Measurements from ENCODE around the gene ARMC8. TPM values are rescaled to one million over a fixed set of nuclear protein-coding genes. Genes with fewer than 3 reads are reported as not detected.

Gene ARMC8
- total and polyA plus RNA-seq, 5 donors from 2014 or later, result 47.2 to 98.1 (median 54.7) TPM

- Histone ChIP-seq H3K9me3 (ENCODE audit: control insufficient read depth in 2 of 2, low read length in 2 of 2) (no peaks in the 10 kb centered on the region), H3K36me3 (ENCODE audit: control insufficient read depth, insufficient read depth, low read length) (peaks cover 26% of the 10 kb centered on the region), H3K4me1 (ENCODE audit: control insufficient read depth, insufficient read depth, low read length, poor library complexity, severe bottlenecking) (no peaks in the 10 kb centered on the region), H3K4me3 (ENCODE audit: low read depth, low read length) (no peak overlapping the region), H3K27ac (ENCODE audit: insufficient read depth, low read length, poor library complexity, severe bottlenecking) (no peak overlapping the region), H3K27me3 (ENCODE audit: control insufficient read depth, insufficient read depth, low read length) (no peaks in the 10 kb centered on the region)
- no peaks in the 10 kb centered on the region for H3K27me3 Mint-ChIP-seq
- H3K4me1 Mint-ChIP-seq, result peaks cover 0 to 10% (median 3%) of the 10 kb centered on the region in 4 donors
- ATAC-seq (ENCODE audit: low read depth in 2 of 2) (no peak), DNase-seq (no peak)
- H3K36me3 Mint-ChIP-seq, result peaks cover 40% of the 10 kb centered on the region
- H3K27ac Mint-ChIP-seq, result peak overlapping the region in 1 of 3 donors; percentile 70
- H3K9me3 Mint-ChIP-seq, result peaks cover 0 to 1% (median 0%) of the 10 kb centered on the region in 7 donors
- H3K4me3 Mint-ChIP-seq, result no peak overlapping the region
Observed at GRCh38 chr3:138265745-138266144, 78.6 kb downstream of the ARMC8 start.

GRCh38 chr3:138267083-138267482 lies 80.0 kb downstream of the ARMC8 start:
- no peak overlapping the region for H3K4me3 ChIP-seq (ENCODE audit: low read depth, low read length)
- no peak for DNase-seq
- no peak for ATAC-seq (ENCODE audit: low read depth in 2 of 2)
- Mint-ChIP-seq H3K27me3 (no peaks in the 10 kb centered on the region), H3K4me1 (peaks cover 0 to 4% (median 2%) of the 10 kb centered on the region in 4 donors), H3K27ac (no peak overlapping the region), H3K36me3 (peaks cover 48% of the 10 kb centered on the region), H3K9me3 (peaks cover 0 to 1% (median 0%) of the 10 kb centered on the region in 7 donors), H3K4me3 (no peak overlapping the region)
- peaks cover 29% of the 10 kb centered on the region for H3K36me3 ChIP-seq (ENCODE audit: control insufficient read depth, insufficient read depth, low read length)
- H3K27ac ChIP-seq (ENCODE audit: insufficient read depth, low read length, poor library complexity, severe bottlenecking), result no peak overlapping the region
- no peaks in the 10 kb centered on the region for H3K27me3 ChIP-seq (ENCODE audit: control insufficient read depth, insufficient read depth, low read length)
- H3K4me1 ChIP-seq (ENCODE audit: control insufficient read depth, insufficient read depth, low read length, poor library complexity, severe bottlenecking), result no peaks in the 10 kb centered on the region
- H3K9me3 ChIP-seq (ENCODE audit: control insufficient read depth in 2 of 2, low read length in 2 of 2), result no peaks in the 10 kb centered on the region

GRCh38 chr3:138270245-138270644 lies 83.1 kb downstream of the ARMC8 start:
- Mint-ChIP-seq H3K27me3 (no peaks in the 10 kb centered on the region), H3K36me3 (peaks cover 60% of the 10 kb centered on the region), H3K4me3 (no peak overlapping the region), H3K27ac (no peak overlapping the region), H3K4me1 (peaks cover 0 to 4% (median 2%) of the 10 kb centered on the region in 4 donors), H3K9me3 (peaks cover 0 to 1% (median 0%) of the 10 kb centered on the region in 7 donors)
- no peak overlapping the region for H3K4me3 ChIP-seq (ENCODE audit: low read depth, low read length)
- H3K4me1 ChIP-seq (ENCODE audit: control insufficient read depth, insufficient read depth, low read length, poor library complexity, severe bottlenecking), result no peaks in the 10 kb centered on the region
- no peak overlapping the region for H3K27ac ChIP-seq (ENCODE audit: insufficient read depth, low read length, poor library complexity, severe bottlenecking)
- H3K27me3 ChIP-seq (ENCODE audit: control insufficient read depth, insufficient read depth, low read length), result no peaks in the 10 kb centered on the region
- H3K36me3 ChIP-seq (ENCODE audit: control insufficient read depth, insufficient read depth, low read length), result peaks cover 48% of the 10 kb centered on the region
- ATAC-seq (ENCODE audit: low read depth in 2 of 2) (no peak), DNase-seq (no peak)
- H3K9me3 ChIP-seq (ENCODE audit: control insufficient read depth in 2 of 2, low read length in 2 of 2), result no peaks in the 10 kb centered on the region

- Histone ChIP-seq H3K27ac (ENCODE audit: insufficient read depth, low read length, poor library complexity, severe bottlenecking) (no peak overlapping the region), H3K4me3 (ENCODE audit: low read depth, low read length) (no peak overlapping the region), H3K27me3 (ENCODE audit: control insufficient read depth, insufficient read depth, low read length) (no peaks in the 10 kb centered on the region), H3K36me3 (ENCODE audit: control insufficient read depth, insufficient read depth, low read length) (peaks cover 55% of the 10 kb centered on the region), H3K4me1 (ENCODE audit: control insufficient read depth, insufficient read depth, low read length, poor library complexity, severe bottlenecking) (no peaks in the 10 kb centered on the region), H3K9me3 (ENCODE audit: control insufficient read depth in 2 of 2, low read length in 2 of 2) (no peaks in the 10 kb centered on the region)
- H3K36me3 Mint-ChIP-seq, result peaks cover 58% of the 10 kb centered on the region
- DNase-seq (no peak), ATAC-seq (ENCODE audit: low read depth in 2 of 2) (no peak)
- H3K4me1 Mint-ChIP-seq, result peaks cover 0 to 4% (median under 1%) of the 10 kb centered on the region in 4 donors
- H3K27ac Mint-ChIP-seq, result peak overlapping the region; percentile 11 to 48 (median 30)
- no peaks in the 10 kb centered on the region for H3K27me3 Mint-ChIP-seq
- H3K9me3 Mint-ChIP-seq, result no peaks in the 10 kb centered on the region
- H3K4me3 Mint-ChIP-seq, result no peak overlapping the region
Observed at GRCh38 chr3:138271189-138271794, 84.2 kb downstream of the ARMC8 start.

- Histone ChIP-seq H3K27me3 (ENCODE audit: control insufficient read depth, insufficient read depth, low read length) (no peaks in the 10 kb centered on the region), H3K4me1 (ENCODE audit: control insufficient read depth, insufficient read depth, low read length, poor library complexity, severe bottlenecking) (no peaks in the 10 kb centered on the region), H3K4me3 (ENCODE audit: low read depth, low read length) (no peak overlapping the region), H3K27ac (ENCODE audit: insufficient read depth, low read length, poor library complexity, severe bottlenecking) (no peak overlapping the region), H3K36me3 (ENCODE audit: control insufficient read depth, insufficient read depth, low read length) (peaks cover 31% of the 10 kb centered on the region), H3K9me3 (ENCODE audit: control insufficient read depth in 2 of 2, low read length in 2 of 2) (no peaks in the 10 kb centered on the region)
- Mint-ChIP-seq H3K9me3 (no peaks in the 10 kb centered on the region), H3K4me1 (peaks cover 0 to 2% (median 0%) of the 10 kb centered on the region in 4 donors), H3K36me3 (peaks cover 22% of the 10 kb centered on the region), H3K27me3 (no peaks in the 10 kb centered on the region), H3K4me3 (no peak overlapping the region), H3K27ac (no peak overlapping the region)
- DNase-seq, result no peak
- ATAC-seq (ENCODE audit: low read depth in 2 of 2), result no peak
Observed at GRCh38 chr3:138281561-138281960, 94.5 kb downstream of the ARMC8 start.

GRCh38 chr3:138282836-138283235 lies 95.7 kb downstream of the ARMC8 start:
- Histone ChIP-seq H3K9me3 (ENCODE audit: control insufficient read depth in 2 of 2, low read length in 2 of 2) (no peaks in the 10 kb centered on the region), H3K27me3 (ENCODE audit: control insufficient read depth, insufficient read depth, low read length) (no peaks in the 10 kb centered on the region), H3K36me3 (ENCODE audit: control insufficient read depth, insufficient read depth, low read length) (peaks cover 37% of the 10 kb centered on the region), H3K4me1 (ENCODE audit: control insufficient read depth, insufficient read depth, low read length, poor library complexity, severe bottlenecking) (no peaks in the 10 kb centered on the region), H3K4me3 (ENCODE audit: low read depth, low read length) (no peak overlapping the region), H3K27ac (ENCODE audit: insufficient read depth, low read length, poor library complexity, severe bottlenecking) (no peak overlapping the region)
- H3K4me3 Mint-ChIP-seq, result no peak overlapping the region
- ATAC-seq (ENCODE audit: low read depth in 2 of 2) (no peak), DNase-seq (no peak)
- peak overlapping the region in 1 of 3 donors; percentile 54 for H3K27ac Mint-ChIP-seq
- no peaks in the 10 kb centered on the region for H3K27me3 Mint-ChIP-seq
- no peaks in the 10 kb centered on the region for H3K9me3 Mint-ChIP-seq
- peaks cover 0 to 2% (median 0%) of the 10 kb centered on the region in 4 donors for H3K4me1 Mint-ChIP-seq
- H3K36me3 Mint-ChIP-seq, result peaks cover 16% of the 10 kb centered on the region

- H3K27ac Mint-ChIP-seq, result peak overlapping the region in 1 of 3 donors; percentile 18
Observed at GRCh38 chr3:138284079-138284478, 97.0 kb downstream of the ARMC8 start.

DNA sequence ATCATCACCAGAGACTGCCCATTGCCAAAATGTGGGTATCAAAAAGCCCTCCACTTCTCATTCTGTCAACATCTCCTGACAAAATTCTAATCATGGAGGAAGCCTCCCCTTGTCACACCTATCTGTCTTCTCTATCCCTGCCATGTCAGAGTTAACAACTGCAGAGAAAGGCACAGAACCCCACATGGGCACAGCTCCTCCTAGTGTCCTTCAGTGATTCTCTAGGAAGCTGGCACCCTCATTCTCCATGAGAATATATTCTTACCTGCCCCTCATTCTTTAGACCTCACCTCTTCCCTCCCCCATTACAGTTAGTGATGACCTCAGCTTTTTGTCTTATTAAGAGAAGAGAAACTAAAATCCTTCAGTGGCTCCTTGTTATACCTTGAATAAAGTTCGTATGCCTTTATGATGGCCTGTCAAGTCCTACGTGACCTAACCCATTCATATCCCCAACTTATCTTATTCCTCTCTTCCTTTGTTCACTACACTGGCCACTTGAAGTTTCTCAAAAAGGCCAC lies 97.9 kb downstream of the ARMC8 start:
- ATAC-seq (ENCODE audit: low read depth in 2 of 2), result no peak
- no peaks in the 10 kb centered on the region for H3K27me3 Mint-ChIP-seq
- Histone ChIP-seq H3K4me3 (ENCODE audit: low read depth, low read length) (no peak overlapping the region), H3K27ac (ENCODE audit: insufficient read depth, low read length, poor library complexity, severe bottlenecking) (no peak overlapping the region), H3K4me1 (ENCODE audit: control insufficient read depth, insufficient read depth, low read length, poor library complexity, severe bottlenecking) (no peaks in the 10 kb centered on the region), H3K27me3 (ENCODE audit: control insufficient read depth, insufficient read depth, low read length) (no peaks in the 10 kb centered on the region), H3K36me3 (ENCODE audit: control insufficient read depth, insufficient read depth, low read length) (peaks cover 50% of the 10 kb centered on the region), H3K9me3 (ENCODE audit: control insufficient read depth in 2 of 2, low read length in 2 of 2) (no peaks in the 10 kb centered on the region)
- DNase-seq, result no peak
- no peak overlapping the region for H3K4me3 Mint-ChIP-seq
- H3K9me3 Mint-ChIP-seq, result peaks cover 0 to 1% (median 0%) of the 10 kb centered on the region in 7 donors
- H3K36me3 Mint-ChIP-seq, result peaks cover 24% of the 10 kb centered on the region
- H3K27ac Mint-ChIP-seq, result no peak overlapping the region
- peaks cover 0 to 2% (median 0%) of the 10 kb centered on the region in 4 donors for H3K4me1 Mint-ChIP-seq

More at GRCh38 chr3:138284079-138284478, 97.0 kb downstream of the ARMC8 start:
- DNase-seq (no peak), ATAC-seq (ENCODE audit: low read depth in 2 of 2) (no peak)
- Histone ChIP-seq H3K4me3 (ENCODE audit: low read depth, low read length) (no peak overlapping the region), H3K4me1 (ENCODE audit: control insufficient read depth, insufficient read depth, low read length, poor library complexity, severe bottlenecking) (no peaks in the 10 kb centered on the region), H3K36me3 (ENCODE audit: control insufficient read depth, insufficient read depth, low read length) (peaks cover 41% of the 10 kb centered on the region), H3K27me3 (ENCODE audit: control insufficient read depth, insufficient read depth, low read length) (no peaks in the 10 kb centered on the region), H3K9me3 (ENCODE audit: control insufficient read depth in 2 of 2, low read length in 2 of 2) (no peaks in the 10 kb centered on the region), H3K27ac (ENCODE audit: insufficient read depth, low read length, poor library complexity, severe bottlenecking) (no peak overlapping the region)
- H3K36me3 Mint-ChIP-seq, result peaks cover 22% of the 10 kb centered on the region
- H3K9me3 Mint-ChIP-seq, result peaks cover 0 to 1% (median 0%) of the 10 kb centered on the region in 7 donors
- no peak overlapping the region for H3K4me3 Mint-ChIP-seq
- H3K27me3 Mint-ChIP-seq, result no peaks in the 10 kb centered on the region
- peaks cover 0 to 2% (median 0%) of the 10 kb centered on the region in 4 donors for H3K4me1 Mint-ChIP-seq
